Epithelial cell of esophagus (primary cell): Measurements from ENCODE around the gene ACRV1.

Experiments used
- DNase-seq: peaks from one replicate; pipeline ENCODE4 v3.0.0; 2010; ENCODE audit warnings: low read depth
- H3K4me3 ChIP-seq: 2 replicates; pipeline ENCODE4 v1.5.1; 2011; ENCODE audit warnings: mild to moderate bottlenecking, low read length, control low read depth
- CTCF ChIP-seq: IDR thresholded peaks from 2 replicates; pipeline ENCODE4 v1.5.1; 2011; ENCODE audit warnings: low read depth, mild to moderate bottlenecking, low read length, control low read depth, inconsistent platforms; ENCODE audit not compliant: insufficient read depth; ENCODE audit errors: missing control alignments

Gene ACRV1

GRCh38 chr11:125663910-125664309, 16.7 kb downstream of the ACRV1 start:
- no peak for TF ChIP-seq CTCF
- H3K4me3 ChIP-seq: no peak overlapping the region
- no peak for DNase-seq

GRCh38 chr11:125662689-125663088, 18.0 kb downstream of the ACRV1 start:
- no peak for DNase-seq
- no peak overlapping the region for H3K4me3 ChIP-seq
- no peak for TF ChIP-seq CTCF

- no peak for TF ChIP-seq CTCF
- DNase-seq: no peak
- H3K4me3 ChIP-seq: no peak overlapping the region
Observed at GRCh38 chr11:125649465-125650166, 31.0 kb downstream of the ACRV1 start.

GRCh38 chr11:125645871-125646270, 34.8 kb downstream of the ACRV1 start:
- no peak overlapping the region for H3K4me3 ChIP-seq
- DNase-seq: no peak
- no peak for TF ChIP-seq CTCF

GRCh38 chr11:125638315-125638714, 42.3 kb downstream of the ACRV1 start:
- DNase-seq: no peak
- no peak for TF ChIP-seq CTCF

GRCh38 chr11:125637840-125638239, 42.8 kb downstream of the ACRV1 start:
- DNase-seq: no peak
- no peak overlapping the region for H3K4me3 ChIP-seq
- TF ChIP-seq CTCF: no peak

More at GRCh38 chr11:125638315-125638714, 42.3 kb downstream of the ACRV1 start:
- no peak overlapping the region for H3K4me3 ChIP-seq

- no peak for DNase-seq
- peak overlapping the region; percentile 87 for H3K4me3 ChIP-seq
- no peak for TF ChIP-seq CTCF
Observed at GRCh38 chr11:125627236-125627910, 53.3 kb downstream of the ACRV1 start.
